BE2C (cell line): ENCODE results near the gene OR10K1.

Experiments used
- DNase-seq: peaks from one replicate; pipeline ENCODE4 v3.0.0-alpha.2; 2020
- H3K27me3 ChIP-seq: fragments of 250-450 bp; sonication (Bioruptor Pico); 2 replicates; pipeline ENCODE4 v1.5.1; 2020; ENCODE audit warnings: mild to moderate bottlenecking
- H3K36me3 ChIP-seq: fragments of 250-450 bp; sonication (Bioruptor Pico); 2 replicates; pipeline ENCODE4 v1.5.1; 2020; ENCODE audit warnings: mild to moderate bottlenecking
- H3K4me1 ChIP-seq: fragments of 250-450 bp; sonication (Bioruptor Pico); 2 replicates; pipeline ENCODE4 v1.5.1; 2020
- H3K4me3 ChIP-seq: 2 replicates; pipeline ENCODE4 v1.5.1; 2011; ENCODE audit warnings: low read depth, low read length
- H3K9me3 ChIP-seq: fragments of 250-450 bp; sonication (Bioruptor Pico); 2 replicates; pipeline ENCODE4 v1.5.1; 2020
- TF ChIP-seq, protein P1 (sequence below): IDR thresholded peaks from 2 replicates; pipeline ENCODE4 v1.5.1; 2012; ENCODE audit warnings: mild to moderate bottlenecking, low read depth, low read length

OR10K1 gene

DNA sequence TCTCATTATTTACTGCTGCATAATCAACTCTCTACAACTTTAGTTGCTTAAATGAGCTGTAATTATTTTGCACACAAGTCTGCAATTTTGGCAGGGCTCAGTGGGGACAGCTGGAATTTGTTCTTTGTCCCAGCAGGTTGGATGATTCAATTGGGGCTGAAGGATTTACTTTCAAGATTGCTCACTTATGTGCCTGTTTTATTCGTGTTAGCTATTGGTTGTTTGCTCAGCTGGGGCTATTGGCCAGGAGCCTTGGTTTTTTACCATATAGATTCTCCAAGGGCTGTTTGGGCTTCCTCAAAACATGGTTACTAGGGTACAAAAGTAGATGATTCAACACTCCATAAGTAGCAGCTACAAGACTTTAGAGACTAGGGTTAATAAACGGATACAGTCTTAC, 23.8 kb downstream of the OR10K1 start:
- no peak for DNase-seq
- no peaks in the 10 kb centered on the region for H3K4me1 ChIP-seq
- no peaks in the 10 kb centered on the region for H3K27me3 ChIP-seq
- H3K36me3 ChIP-seq, result no peaks in the 10 kb centered on the region
- TF ChIP-seq, protein P1, sequence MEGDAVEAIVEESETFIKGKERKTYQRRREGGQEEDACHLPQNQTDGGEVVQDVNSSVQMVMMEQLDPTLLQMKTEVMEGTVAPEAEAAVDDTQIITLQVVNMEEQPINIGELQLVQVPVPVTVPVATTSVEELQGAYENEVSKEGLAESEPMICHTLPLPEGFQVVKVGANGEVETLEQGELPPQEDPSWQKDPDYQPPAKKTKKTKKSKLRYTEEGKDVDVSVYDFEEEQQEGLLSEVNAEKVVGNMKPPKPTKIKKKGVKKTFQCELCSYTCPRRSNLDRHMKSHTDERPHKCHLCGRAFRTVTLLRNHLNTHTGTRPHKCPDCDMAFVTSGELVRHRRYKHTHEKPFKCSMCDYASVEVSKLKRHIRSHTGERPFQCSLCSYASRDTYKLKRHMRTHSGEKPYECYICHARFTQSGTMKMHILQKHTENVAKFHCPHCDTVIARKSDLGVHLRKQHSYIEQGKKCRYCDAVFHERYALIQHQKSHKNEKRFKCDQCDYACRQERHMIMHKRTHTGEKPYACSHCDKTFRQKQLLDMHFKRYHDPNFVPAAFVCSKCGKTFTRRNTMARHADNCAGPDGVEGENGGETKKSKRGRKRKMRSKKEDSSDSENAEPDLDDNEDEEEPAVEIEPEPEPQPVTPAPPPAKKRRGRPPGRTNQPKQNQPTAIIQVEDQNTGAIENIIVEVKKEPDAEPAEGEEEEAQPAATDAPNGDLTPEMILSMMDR, result no peak
- no peaks in the 10 kb centered on the region for H3K9me3 ChIP-seq
- H3K4me3 ChIP-seq, result no peak overlapping the region

DNA sequence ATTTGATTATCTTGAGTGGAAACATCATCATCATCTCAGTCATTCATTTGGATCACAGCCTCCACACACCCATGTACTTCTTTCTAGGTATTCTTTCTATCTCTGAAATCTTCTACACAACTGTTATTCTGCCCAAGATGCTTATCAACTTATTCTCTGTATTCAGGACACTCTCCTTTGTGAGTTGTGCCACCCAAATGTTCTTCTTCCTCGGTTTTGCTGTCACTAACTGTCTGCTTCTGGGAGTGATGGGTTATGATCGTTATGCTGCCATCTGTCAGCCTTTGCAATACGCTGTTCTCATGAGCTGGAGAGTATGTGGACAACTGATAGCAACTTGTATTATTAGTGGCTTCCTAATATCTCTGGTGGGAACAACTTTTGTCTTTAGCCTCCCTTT, 29.7 kb downstream of the OR10K1 start:
- Histone ChIP-seq H3K4me1 (no peaks in the 10 kb centered on the region), H3K36me3 (no peaks in the 10 kb centered on the region), H3K27me3 (no peaks in the 10 kb centered on the region), H3K9me3 (no peaks in the 10 kb centered on the region), H3K4me3 (no peak overlapping the region)
- TF ChIP-seq, protein P1, result no peak
- DNase-seq, result no peak

DNA sequence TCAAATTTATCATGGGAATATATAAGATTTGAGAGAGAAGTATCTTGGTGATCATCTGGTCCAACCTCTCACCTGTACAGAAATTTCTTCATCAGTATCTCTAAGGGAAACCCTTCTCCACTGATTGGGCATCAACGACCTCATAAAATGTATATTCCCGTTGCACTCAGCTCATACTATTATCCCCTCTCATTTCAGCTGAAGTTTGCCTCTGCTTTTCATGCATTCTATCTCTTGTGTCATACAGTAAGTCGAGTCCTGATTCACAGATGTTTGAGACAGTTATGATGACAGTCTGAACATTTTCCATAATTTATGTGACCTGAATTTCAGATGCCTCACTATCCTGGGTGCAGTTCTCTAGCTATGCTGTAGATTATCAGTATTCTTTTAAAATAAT, 31.4 kb downstream of the OR10K1 start:
- no peaks in the 10 kb centered on the region for H3K36me3 ChIP-seq
- no peak for DNase-seq
- TF ChIP-seq, protein P1, result no peak
- H3K4me1 ChIP-seq, result no peaks in the 10 kb centered on the region
- H3K9me3 ChIP-seq, result no peaks in the 10 kb centered on the region
- H3K4me3 ChIP-seq, result no peak overlapping the region
- no peaks in the 10 kb centered on the region for H3K27me3 ChIP-seq

DNA sequence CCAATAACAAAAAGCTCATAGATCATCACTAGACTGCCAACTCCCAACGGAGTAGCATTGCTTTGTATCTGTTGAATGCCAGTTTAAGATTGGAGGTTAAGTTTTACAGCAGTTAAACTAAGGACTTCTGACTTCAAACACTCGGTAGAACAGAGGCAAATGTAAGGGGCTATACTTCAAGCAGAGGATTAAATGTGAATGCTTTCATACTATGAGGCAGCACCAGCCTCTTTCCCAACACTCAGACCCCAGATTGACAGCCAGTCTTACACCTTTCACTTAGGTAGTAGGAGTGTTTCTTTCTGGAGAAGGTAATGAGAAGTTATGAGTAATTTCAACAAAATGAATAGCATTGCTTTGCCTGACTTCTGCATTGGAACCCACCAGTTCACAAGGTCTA, 33.2 kb downstream of the OR10K1 start:
- H3K27me3 ChIP-seq, result no peaks in the 10 kb centered on the region
- no peaks in the 10 kb centered on the region for H3K9me3 ChIP-seq
- no peaks in the 10 kb centered on the region for H3K36me3 ChIP-seq
- DNase-seq, result no peak
- no peaks in the 10 kb centered on the region for H3K4me1 ChIP-seq
- no peak overlapping the region for H3K4me3 ChIP-seq
- TF ChIP-seq, protein P1, result no peak

DNA sequence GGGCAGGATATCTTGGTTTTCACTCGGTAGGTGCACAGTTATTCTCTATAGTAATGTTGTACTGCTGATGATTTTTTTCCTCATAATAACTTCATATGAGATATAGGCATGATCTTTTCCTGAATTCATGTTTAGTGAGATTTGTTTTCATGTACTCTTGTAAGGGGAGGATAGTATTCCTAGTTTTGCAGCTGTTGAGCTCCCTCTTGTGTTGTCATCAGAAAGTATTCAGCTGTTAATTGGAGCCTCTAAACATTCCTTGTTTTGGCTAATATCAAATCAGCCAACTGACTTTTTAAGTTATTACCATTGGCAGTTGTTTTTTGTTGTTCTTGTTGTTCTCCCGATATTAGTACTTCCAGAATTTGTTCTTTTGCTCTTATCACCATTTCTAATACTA, 34.7 kb downstream of the OR10K1 start:
- Histone ChIP-seq H3K27me3 (no peaks in the 10 kb centered on the region), H3K4me3 (no peak overlapping the region), H3K9me3 (no peaks in the 10 kb centered on the region), H3K4me1 (no peaks in the 10 kb centered on the region), H3K36me3 (no peaks in the 10 kb centered on the region)
- TF ChIP-seq, protein P1, result no peak
- no peak for DNase-seq

DNA sequence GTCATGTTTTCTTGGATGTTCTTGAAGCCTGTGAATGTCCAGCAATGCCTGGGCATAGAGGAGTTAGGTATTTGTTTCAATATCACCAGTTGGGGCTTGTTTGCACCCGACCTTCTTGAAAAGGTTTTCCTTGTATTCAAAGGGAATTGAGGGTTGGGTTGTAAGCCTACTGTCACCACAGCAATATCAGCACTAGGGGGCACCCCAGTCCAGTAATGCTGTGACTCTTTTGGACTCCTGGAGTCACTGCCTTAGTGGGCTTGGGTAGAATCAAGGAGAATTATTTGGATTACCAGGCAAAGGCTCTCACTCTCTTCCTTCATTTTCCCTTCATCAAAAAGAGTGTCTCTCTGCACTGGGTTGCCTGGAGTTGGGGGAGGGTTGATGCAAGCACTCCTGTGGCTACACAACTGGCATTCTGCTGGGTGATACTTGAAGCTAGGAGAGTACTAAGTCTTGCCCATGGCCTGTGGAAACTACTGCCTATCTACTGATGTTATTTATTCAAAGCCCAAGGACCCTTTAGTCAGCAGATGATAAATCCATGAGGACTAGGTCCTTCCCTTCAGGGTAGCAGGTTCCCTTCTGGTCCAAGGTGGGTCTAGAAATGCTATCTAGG, 44.8 kb downstream of the OR10K1 start:
- Histone ChIP-seq H3K36me3 (no peaks in the 10 kb centered on the region), H3K4me3 (no peak overlapping the region), H3K4me1 (no peaks in the 10 kb centered on the region), H3K27me3 (no peaks in the 10 kb centered on the region), H3K9me3 (no peaks in the 10 kb centered on the region)
- peak; percentile 13 for DNase-seq
- TF ChIP-seq, protein P1, result peak; percentile 37
